ENCODE measurements around the gene TRPM5.
"Not testable (repeated sequence)": the region's sequence is repeated elsewhere in the genome, so short reads cannot be mapped to it uniquely, and the experiment has no call there.

Gene TRPM5

GRCh38 chr11:2443881-2444820, at the start of gene TRPM5:
Gene TRPM5 (minus strand): TSS chr11:2444514. CDS start chr11:2423036, 21,478 bp downstream.
- peak; percentile 78 for DNase-seq

- DNase-seq = no peak
Measured at GRCh38 chr11:2489083-2489482, 44.8 kb upstream of the TRPM5 start.

GRCh38 chr11:2488004-2488403, 43.7 kb upstream of the TRPM5 start:
- DNase-seq = no peak

GRCh38 chr11:2484576-2485125, 40.3 kb upstream of the TRPM5 start:
- DNase-seq = no peak

GRCh38 chr11:2483426-2483825, 39.1 kb upstream of the TRPM5 start:
- DNase-seq = no peak

- DNase-seq = no peak
Measured at GRCh38 chr11:2482745-2483144, 38.4 kb upstream of the TRPM5 start.

GRCh38 chr11:2482204-2482603, 37.9 kb upstream of the TRPM5 start:
- no peak for DNase-seq

GRCh38 chr11:2481253-2481652, 36.9 kb upstream of the TRPM5 start:
- peak; percentile 31 for DNase-seq

GRCh38 chr11:2480874-2481220, 36.5 kb upstream of the TRPM5 start:
- no peak for DNase-seq

GRCh38 chr11:2480067-2480873, 36.0 kb upstream of the TRPM5 start:
- not testable (repeated sequence) for DNase-seq

- no peak for DNase-seq
Measured at GRCh38 chr11:2477936-2478335, 33.6 kb upstream of the TRPM5 start.

GRCh38 chr11:2477254-2477653, 32.9 kb upstream of the TRPM5 start:
- DNase-seq = no peak

GRCh38 chr11:2475136-2475918, 31.0 kb upstream of the TRPM5 start:
- DNase-seq = no peak

GRCh38 chr11:2474059-2474901, 30.0 kb upstream of the TRPM5 start:
- DNase-seq = no peak

GRCh38 chr11:2473361-2474058, 29.2 kb upstream of the TRPM5 start:
- no peak for DNase-seq

- DNase-seq = no peak
Measured at GRCh38 chr11:2472428-2473186, 28.3 kb upstream of the TRPM5 start.

GRCh38 chr11:2471804-2472096, 27.4 kb upstream of the TRPM5 start:
- DNase-seq = no peak

- DNase-seq = no peak
Measured at GRCh38 chr11:2471048-2471803, 26.9 kb upstream of the TRPM5 start.

- DNase-seq = no peak
Measured at GRCh38 chr11:2470495-2470894, 26.2 kb upstream of the TRPM5 start.

All from stimulated activated CD4-positive, alpha-beta T cell treated with anti-CD3 and anti-CD28 coated beads, Interleukin-1b, Interleukin-23, amount 100 ng/mL, for 48 hours (primary cell).